ENCODE measurements around the gene CCDC126.
"Not testable (repeated sequence)": the region's sequence is repeated elsewhere in the genome, so short reads cannot be mapped to it uniquely, and the experiment has no call there.

Gene CCDC126

GRCh38 chr7:23633417-23633816 lies 36.2 kb downstream of the CCDC126 start:
- DNase-seq = no peak

- DNase-seq = no peak
Measured at GRCh38 chr7:23645822-23646221, 48.6 kb downstream of the CCDC126 start.

GRCh38 chr7:23653942-23654341 lies 56.8 kb downstream of the CCDC126 start:
- DNase-seq = no peak

- peak in 1 of 2 experiments; percentile 5 for DNase-seq
Measured at GRCh38 chr7:23654508-23654907, 57.3 kb downstream of the CCDC126 start.

- no peak for DNase-seq
Measured at GRCh38 chr7:23655433-23655832, 58.3 kb downstream of the CCDC126 start.

- DNase-seq = no peak
Measured at GRCh38 chr7:23658831-23659427, 61.7 kb downstream of the CCDC126 start.

GRCh38 chr7:23661385-23661784 lies 64.2 kb downstream of the CCDC126 start:
- DNase-seq = no peak

- no peak for DNase-seq
Measured at GRCh38 chr7:23662124-23662983, 65.2 kb downstream of the CCDC126 start.

GRCh38 chr7:23662984-23663313 lies 65.8 kb downstream of the CCDC126 start:
- DNase-seq = no peak

- DNase-seq = no peak
Measured at GRCh38 chr7:23664122-23664521, 66.9 kb downstream of the CCDC126 start.

GRCh38 chr7:23672033-23672432 lies 74.9 kb downstream of the CCDC126 start:
- DNase-seq = no peak

- DNase-seq = peak; percentile 84 to 86
Measured at GRCh38 chr7:23679898-23680413, 82.8 kb downstream of the CCDC126 start, which contains the start of gene FAM221A. FAM221A (plus strand) TSS chr7:23680199; CDS start chr7:23680219, 20 bp downstream.

GRCh38 chr7:23680414-23681405 lies 83.5 kb downstream of the CCDC126 start:
- DNase-seq = peak; percentile 57 to 63

- not testable (repeated sequence) for DNase-seq
Measured at GRCh38 chr7:23684041-23684440, 86.9 kb downstream of the CCDC126 start.

GRCh38 chr7:23685731-23686130 lies 88.5 kb downstream of the CCDC126 start:
- no peak for DNase-seq

GRCh38 chr7:23687011-23687410 lies 89.8 kb downstream of the CCDC126 start:
- DNase-seq = no peak

GRCh38 chr7:23689165-23689564 lies 92.0 kb downstream of the CCDC126 start:
- no peak for DNase-seq

- DNase-seq = no peak
Measured at GRCh38 chr7:23691320-23691719, 94.1 kb downstream of the CCDC126 start.

- DNase-seq = no peak
Measured at GRCh38 chr7:23693224-23693623, 96.0 kb downstream of the CCDC126 start.
